ENCODE data around the gene LMBRD1. TPM values are rescaled to one million over a fixed set of nuclear protein-coding genes. Genes with fewer than 3 reads are reported as not detected.
"Not testable (repeated sequence)": the region's sequence is repeated elsewhere in the genome, so short reads cannot be mapped to it uniquely, and the experiment has no call there.

The LMBRD1 gene
- 16.4 and 16.5 TPM in 2 replicates for total RNA-seq (2012; rRNA removed)

DNA sequence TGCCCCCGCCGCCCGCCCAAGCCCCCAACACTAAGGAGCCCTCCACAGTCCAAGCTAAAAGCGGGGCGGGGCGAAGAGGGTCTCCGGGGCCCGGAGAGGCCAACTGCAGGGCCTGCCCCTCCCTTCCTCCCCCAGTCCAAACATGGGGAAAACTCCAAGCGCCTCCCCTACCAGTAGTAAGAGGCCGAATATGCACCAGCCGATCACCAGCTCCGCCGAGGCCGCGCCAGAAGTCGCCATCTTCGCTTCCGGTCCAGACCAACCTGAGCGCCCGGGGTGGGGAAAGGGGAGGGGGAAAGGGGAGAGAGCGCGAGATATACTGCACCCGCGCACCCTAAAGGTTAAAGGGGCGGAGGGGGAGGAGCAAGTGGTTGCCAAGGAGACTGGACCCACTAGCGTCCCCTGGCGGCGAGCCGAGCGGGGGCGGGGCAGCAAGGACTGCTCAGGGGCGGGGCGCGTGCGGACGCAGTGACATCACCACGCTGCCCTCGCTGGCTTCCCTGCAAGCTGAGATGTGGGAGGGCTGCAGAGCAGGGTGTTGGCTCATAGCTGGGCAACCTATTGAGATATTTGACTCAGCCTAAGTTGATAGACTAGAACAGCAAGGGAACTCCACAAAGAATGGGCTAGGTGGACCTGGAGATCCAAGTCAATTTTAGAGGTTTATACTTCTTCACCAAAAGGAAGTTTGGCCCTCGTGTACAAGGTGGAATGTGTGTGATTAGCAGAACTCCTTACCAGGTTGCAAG is at the start of gene LMBRD1:
TSS of gene LMBRD1 (minus strand) at position 369 of the 749 bp plus-strand sequence. CDS start at position 240, 129 bp downstream.
- H3K27me3 ChIP-seq (ENCODE audit: control insufficient read depth, insufficient read depth, low read length) = no peaks in the 10 kb centered on the region
- peak within 1 kb of the TSS; percentile 94 for H3K4me3 ChIP-seq (ENCODE audit: low read length)
- H3K9me3 ChIP-seq (replicated peaks; ENCODE audit: low read length) = no peaks in the 10 kb centered on the region
- peak within 1 kb of the TSS; percentile 99 for H3K4me2 ChIP-seq (ENCODE audit: low read length)
- H3K4me1 ChIP-seq (ENCODE audit: control insufficient read depth, insufficient read depth, low read length) = peaks cover 9% of the 10 kb centered on the region
- no peaks in the 10 kb centered on the region for H3K36me3 ChIP-seq (ENCODE audit: insufficient read depth, low read length)
- H3K9ac ChIP-seq (ENCODE audit: low read depth, low read length) = peak within 1 kb of the TSS; percentile 94

DNA sequence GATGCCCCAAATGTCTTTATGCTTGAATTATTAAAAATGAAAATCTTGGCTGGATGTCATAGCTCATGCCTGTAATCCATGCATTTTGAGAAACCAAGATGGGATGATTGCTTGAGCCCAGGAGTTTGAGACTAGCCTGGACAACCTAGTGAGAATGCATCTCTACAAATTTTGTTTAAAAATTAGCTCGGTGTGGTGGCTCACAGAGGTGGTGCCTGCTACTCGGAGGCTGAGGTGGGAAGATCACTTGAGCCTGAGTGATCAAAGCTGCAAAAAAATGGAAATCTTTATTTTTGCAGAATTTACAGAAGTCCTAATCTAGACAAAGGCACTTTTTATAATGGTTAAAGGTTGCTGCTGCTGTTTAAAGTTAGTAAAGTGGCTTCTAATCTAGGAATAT is 49.5 kb upstream of the LMBRD1 start:
- Histone ChIP-seq H3K4me2 (ENCODE audit: low read length) (no peak overlapping the region), H3K9ac (ENCODE audit: low read depth, low read length) (no peak overlapping the region), H3K4me1 (ENCODE audit: control insufficient read depth, insufficient read depth, low read length) (no peaks in the 10 kb centered on the region), H3K27me3 (ENCODE audit: control insufficient read depth, insufficient read depth, low read length) (no peaks in the 10 kb centered on the region), H3K36me3 (ENCODE audit: insufficient read depth, low read length) (no peaks in the 10 kb centered on the region), H3K9me3 (replicated peaks; ENCODE audit: low read length) (no peaks in the 10 kb centered on the region), H3K4me3 (ENCODE audit: low read length) (no peak overlapping the region)

DNA sequence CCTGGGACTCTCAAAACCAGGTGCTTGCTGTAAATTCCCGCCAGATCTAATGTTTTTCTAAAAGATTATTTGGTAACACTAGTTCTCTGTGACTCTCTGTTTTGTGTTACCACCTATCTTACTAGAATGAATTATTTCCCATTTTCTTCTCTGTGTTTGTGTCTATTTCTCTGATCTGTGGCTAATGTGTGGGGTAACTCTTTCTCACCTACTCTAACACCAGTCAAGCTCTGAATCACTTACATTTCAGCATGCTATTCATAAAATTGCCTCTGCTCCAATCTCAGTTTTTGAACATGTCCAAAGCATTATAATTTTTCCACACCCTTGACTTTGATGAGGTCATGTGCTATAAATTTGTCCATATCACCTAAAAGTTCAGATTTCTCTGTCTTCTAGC is 46.4 kb upstream of the LMBRD1 start:
- Histone ChIP-seq H3K4me3 (ENCODE audit: low read length) (no peak overlapping the region), H3K9me3 (replicated peaks; ENCODE audit: low read length) (no peaks in the 10 kb centered on the region), H3K4me1 (ENCODE audit: control insufficient read depth, insufficient read depth, low read length) (no peaks in the 10 kb centered on the region), H3K36me3 (ENCODE audit: insufficient read depth, low read length) (no peaks in the 10 kb centered on the region), H3K27me3 (ENCODE audit: control insufficient read depth, insufficient read depth, low read length) (no peaks in the 10 kb centered on the region), H3K9ac (ENCODE audit: low read depth, low read length) (no peak overlapping the region), H3K4me2 (ENCODE audit: low read length) (no peak overlapping the region)

GRCh38 chr6:69841862-69842261 is 45.1 kb upstream of the LMBRD1 start:
- Histone ChIP-seq H3K27me3 (ENCODE audit: control insufficient read depth, insufficient read depth, low read length) (no peaks in the 10 kb centered on the region), H3K9ac (ENCODE audit: low read depth, low read length) (no peak overlapping the region), H3K9me3 (replicated peaks; ENCODE audit: low read length) (no peaks in the 10 kb centered on the region), H3K36me3 (ENCODE audit: insufficient read depth, low read length) (no peaks in the 10 kb centered on the region), H3K4me3 (ENCODE audit: low read length) (no peak overlapping the region), H3K4me1 (ENCODE audit: control insufficient read depth, insufficient read depth, low read length) (no peaks in the 10 kb centered on the region), H3K4me2 (ENCODE audit: low read length) (no peak overlapping the region)

DNA sequence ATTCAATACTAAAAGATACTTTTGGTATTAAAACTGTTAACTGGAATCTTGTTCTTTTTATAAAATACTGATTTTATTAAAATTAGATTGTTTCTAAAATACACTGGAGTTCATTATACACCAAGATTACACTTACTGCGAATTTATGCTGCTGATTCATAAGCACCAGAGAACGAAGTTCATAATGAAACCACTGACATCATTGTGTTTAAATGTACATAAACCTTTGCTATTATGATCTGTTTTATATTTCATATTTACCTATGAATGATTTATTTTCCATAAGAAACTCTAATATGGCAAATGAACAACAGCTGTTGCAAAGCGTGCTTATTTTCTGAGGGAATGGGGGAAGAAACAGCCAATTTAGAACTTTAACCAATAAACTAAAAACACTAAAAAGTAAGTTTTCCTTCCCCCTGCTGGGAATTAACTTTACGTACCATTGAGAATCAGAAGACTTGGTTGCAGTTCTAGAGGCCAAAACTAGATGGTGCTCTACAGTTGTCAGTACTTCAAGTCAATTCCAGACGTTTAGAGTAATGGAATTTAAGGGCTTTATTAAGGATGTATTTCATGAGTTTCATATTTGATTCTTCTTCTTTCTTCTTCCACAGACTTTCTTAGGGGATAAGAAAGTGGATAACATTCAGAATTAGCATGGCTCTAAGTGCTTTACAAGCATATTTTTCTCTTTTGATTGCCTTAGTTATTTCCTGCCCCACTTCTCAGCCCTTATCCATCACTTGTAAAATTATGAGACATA is 38.8 kb upstream of the LMBRD1 start:
- peak overlapping the region; percentile 59 for H3K4me2 ChIP-seq (ENCODE audit: low read length)
- H3K4me1 ChIP-seq (ENCODE audit: control insufficient read depth, insufficient read depth, low read length) = no peaks in the 10 kb centered on the region
- no peak overlapping the region for H3K9ac ChIP-seq (ENCODE audit: low read depth, low read length)
- H3K9me3 ChIP-seq (replicated peaks; ENCODE audit: low read length) = no peaks in the 10 kb centered on the region
- no peaks in the 10 kb centered on the region for H3K27me3 ChIP-seq (ENCODE audit: control insufficient read depth, insufficient read depth, low read length)
- no peak overlapping the region for H3K4me3 ChIP-seq (ENCODE audit: low read length)
- no peaks in the 10 kb centered on the region for H3K36me3 ChIP-seq (ENCODE audit: insufficient read depth, low read length)

GRCh38 chr6:69832558-69832957 is 35.7 kb upstream of the LMBRD1 start:
- H3K4me3 ChIP-seq (ENCODE audit: low read length) = no peak overlapping the region
- H3K4me1 ChIP-seq (ENCODE audit: control insufficient read depth, insufficient read depth, low read length) = no peaks in the 10 kb centered on the region
- H3K27me3 ChIP-seq (ENCODE audit: control insufficient read depth, insufficient read depth, low read length) = no peaks in the 10 kb centered on the region
- no peaks in the 10 kb centered on the region for H3K9me3 ChIP-seq (replicated peaks; ENCODE audit: low read length)
- H3K36me3 ChIP-seq (ENCODE audit: insufficient read depth, low read length) = no peaks in the 10 kb centered on the region
- H3K9ac ChIP-seq (ENCODE audit: low read depth, low read length) = no peak overlapping the region
- no peak overlapping the region for H3K4me2 ChIP-seq (ENCODE audit: low read length)

- H3K27me3 ChIP-seq (ENCODE audit: control insufficient read depth, insufficient read depth, low read length) = no peaks in the 10 kb centered on the region
- no peak overlapping the region for H3K9ac ChIP-seq (ENCODE audit: low read depth, low read length)
- H3K36me3 ChIP-seq (ENCODE audit: insufficient read depth, low read length) = no peaks in the 10 kb centered on the region
- H3K4me1 ChIP-seq (ENCODE audit: control insufficient read depth, insufficient read depth, low read length) = peaks cover 4% of the 10 kb centered on the region
- no peak overlapping the region for H3K4me3 ChIP-seq (ENCODE audit: low read length)
- H3K9me3 ChIP-seq (replicated peaks; ENCODE audit: low read length) = no peaks in the 10 kb centered on the region
- H3K4me2 ChIP-seq (ENCODE audit: low read length) = no peak overlapping the region
Observed at GRCh38 chr6:69827276-69827893, 30.6 kb upstream of the LMBRD1 start.

- Histone ChIP-seq H3K4me2 (ENCODE audit: low read length) (no peak overlapping the region), H3K36me3 (ENCODE audit: insufficient read depth, low read length) (no peaks in the 10 kb centered on the region), H3K27me3 (ENCODE audit: control insufficient read depth, insufficient read depth, low read length) (no peaks in the 10 kb centered on the region), H3K9ac (ENCODE audit: low read depth, low read length) (no peak overlapping the region), H3K4me3 (ENCODE audit: low read length) (no peak overlapping the region), H3K4me1 (ENCODE audit: control insufficient read depth, insufficient read depth, low read length) (peaks cover 4% of the 10 kb centered on the region), H3K9me3 (replicated peaks; ENCODE audit: low read length) (no peaks in the 10 kb centered on the region)
Observed at GRCh38 chr6:69825904-69826303, 29.1 kb upstream of the LMBRD1 start.

GRCh38 chr6:69824355-69824754 is 27.5 kb upstream of the LMBRD1 start:
- not testable (repeated sequence) for H3K4me1 ChIP-seq (ENCODE audit: control insufficient read depth, insufficient read depth, low read length); H3K36me3 ChIP-seq (ENCODE audit: insufficient read depth, low read length); H3K9ac ChIP-seq (ENCODE audit: low read depth, low read length); H3K9me3 ChIP-seq (replicated peaks; ENCODE audit: low read length); H3K4me2 ChIP-seq (ENCODE audit: low read length); H3K4me3 ChIP-seq (ENCODE audit: low read length); H3K27me3 ChIP-seq (ENCODE audit: control insufficient read depth, insufficient read depth, low read length)

GRCh38 chr6:69820438-69820837 is 23.6 kb upstream of the LMBRD1 start:
- Histone ChIP-seq H3K27me3 (ENCODE audit: control insufficient read depth, insufficient read depth, low read length) (no peaks in the 10 kb centered on the region), H3K36me3 (ENCODE audit: insufficient read depth, low read length) (no peaks in the 10 kb centered on the region), H3K9me3 (replicated peaks; ENCODE audit: low read length) (no peaks in the 10 kb centered on the region), H3K9ac (ENCODE audit: low read depth, low read length) (no peak overlapping the region), H3K4me1 (ENCODE audit: control insufficient read depth, insufficient read depth, low read length) (no peaks in the 10 kb centered on the region), H3K4me3 (ENCODE audit: low read length) (no peak overlapping the region), H3K4me2 (ENCODE audit: low read length) (no peak overlapping the region)

DNA sequence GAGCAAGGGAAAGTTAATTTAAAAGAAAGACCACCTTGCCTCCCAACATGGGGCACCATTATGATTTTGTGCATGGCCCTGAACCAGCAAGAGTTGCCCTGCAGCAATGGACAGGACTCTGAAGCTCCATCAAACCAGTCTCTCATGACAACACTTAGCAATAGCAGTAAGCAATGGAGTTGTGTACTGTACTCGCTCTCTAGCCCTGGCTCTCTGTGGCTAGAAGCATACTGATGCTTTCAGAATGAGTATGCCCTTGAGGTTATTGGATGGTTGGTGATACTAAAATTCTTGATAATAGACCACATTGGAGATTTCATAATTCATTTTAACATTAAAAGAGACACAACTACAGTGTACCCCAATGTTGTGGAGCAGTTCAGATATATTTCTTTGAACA is 23.2 kb upstream of the LMBRD1 start:
- H3K27me3 ChIP-seq (ENCODE audit: control insufficient read depth, insufficient read depth, low read length) = no peaks in the 10 kb centered on the region
- H3K9ac ChIP-seq (ENCODE audit: low read depth, low read length) = no peak overlapping the region

More for the DNA sequence above, 23.2 kb upstream of the LMBRD1 start:
- Histone ChIP-seq H3K4me3 (ENCODE audit: low read length) (no peak overlapping the region), H3K36me3 (ENCODE audit: insufficient read depth, low read length) (no peaks in the 10 kb centered on the region), H3K9me3 (replicated peaks; ENCODE audit: low read length) (no peaks in the 10 kb centered on the region), H3K4me1 (ENCODE audit: control insufficient read depth, insufficient read depth, low read length) (no peaks in the 10 kb centered on the region), H3K4me2 (ENCODE audit: low read length) (no peak overlapping the region)

All from skeletal muscle satellite cell (primary cell).